GM19455 (cell line): Measurements from ENCODE around the gene NPHS1.
"Not testable (repeated sequence)": the region's sequence is repeated elsewhere in the genome, so short reads cannot be mapped to it uniquely, and the experiment has no call there.

Source experiments
- ATAC-seq: cut with Tn5 transposase; IDR thresholded peaks from one replicate; pipeline ENCODE4 v1.9.1; 2021; ENCODE audit not compliant: unreplicated experiment

NPHS1 gene

GRCh38 chr19:35852029-35852780, at the start of gene NPHS1:
TSS of gene NPHS1 (minus strand) at chr19:35852504. CDS start at chr19:35851837, 667 bp downstream.
- ATAC-seq, result no peak

- ATAC-seq, result no peak
Measured at GRCh38 chr19:35901055-35901644, 48.8 kb upstream of the NPHS1 start.

GRCh38 chr19:35899547-35900214, 47.4 kb upstream of the NPHS1 start:
- peak; percentile 34 for ATAC-seq

- no peak for ATAC-seq
Measured at GRCh38 chr19:35898499-35898809, 46.1 kb upstream of the NPHS1 start.

- no peak for ATAC-seq
Measured at GRCh38 chr19:35897706-35898451, 45.6 kb upstream of the NPHS1 start.

GRCh38 chr19:35896643-35897040, 44.3 kb upstream of the NPHS1 start:
- ATAC-seq, result no peak

- ATAC-seq, result no peak
Measured at GRCh38 chr19:35895911-35896642, 43.8 kb upstream of the NPHS1 start.

GRCh38 chr19:35894342-35894741, 42.0 kb upstream of the NPHS1 start:
- no peak for ATAC-seq

- ATAC-seq, result not testable (repeated sequence)
Measured at GRCh38 chr19:35891819-35892218, 39.5 kb upstream of the NPHS1 start.

GRCh38 chr19:35890113-35890650, 37.9 kb upstream of the NPHS1 start:
- ATAC-seq, result no peak

GRCh38 chr19:35889370-35890112, 37.2 kb upstream of the NPHS1 start:
- ATAC-seq, result no peak

GRCh38 chr19:35888398-35888797, 36.1 kb upstream of the NPHS1 start:
- ATAC-seq, result no peak

- no peak for ATAC-seq
Measured at GRCh38 chr19:35887197-35887596, 34.9 kb upstream of the NPHS1 start.

GRCh38 chr19:35885904-35886303, 33.6 kb upstream of the NPHS1 start:
- ATAC-seq, result no peak

- ATAC-seq, result no peak
Measured at GRCh38 chr19:35885225-35885738, 33.0 kb upstream of the NPHS1 start.

GRCh38 chr19:35883882-35884281, 31.6 kb upstream of the NPHS1 start:
- ATAC-seq, result no peak

GRCh38 chr19:35882114-35882832, 30.0 kb upstream of the NPHS1 start:
- no peak for ATAC-seq

GRCh38 chr19:35879770-35880317, 27.5 kb upstream of the NPHS1 start:
- no peak for ATAC-seq

GRCh38 chr19:35879068-35879467, 26.8 kb upstream of the NPHS1 start:
- ATAC-seq, result no peak
